Epithelial cell of proximal tubule (primary cell): ENCODE results near the gene FAM83C. TPM values are rescaled to one million over a fixed set of nuclear protein-coding genes. Genes with fewer than 3 reads are reported as not detected.

Experiments
- DNase-seq: peaks from one replicate; pipeline ENCODE4 v3.0.0-alpha.2; 2011; ENCODE audit warnings: low read depth
- H3K4me3 ChIP-seq: 2 replicates; pipeline ENCODE4 v1.5.1; 2011; ENCODE audit warnings: low read depth, mild to moderate bottlenecking, low read length
- total RNA-seq: library from RNA; depleted of rRNA; stranded (reverse); fragments of >200 nt; gene quantifications from 2 replicates; pipeline ENCODE4 v1.2.3, GENCODE V29; 2015
- TF ChIP-seq, protein P1 (sequence below): conservative IDR thresholded peaks from 2 replicates; pipeline ENCODE4 v1.5.1; 2012; ENCODE audit warnings: low read depth, mild to moderate bottlenecking, low read length

Gene FAM83C
- total RNA-seq, 1 donor from 2014 or later = not detected

- no peak for DNase-seq
- TF ChIP-seq, protein P1, sequence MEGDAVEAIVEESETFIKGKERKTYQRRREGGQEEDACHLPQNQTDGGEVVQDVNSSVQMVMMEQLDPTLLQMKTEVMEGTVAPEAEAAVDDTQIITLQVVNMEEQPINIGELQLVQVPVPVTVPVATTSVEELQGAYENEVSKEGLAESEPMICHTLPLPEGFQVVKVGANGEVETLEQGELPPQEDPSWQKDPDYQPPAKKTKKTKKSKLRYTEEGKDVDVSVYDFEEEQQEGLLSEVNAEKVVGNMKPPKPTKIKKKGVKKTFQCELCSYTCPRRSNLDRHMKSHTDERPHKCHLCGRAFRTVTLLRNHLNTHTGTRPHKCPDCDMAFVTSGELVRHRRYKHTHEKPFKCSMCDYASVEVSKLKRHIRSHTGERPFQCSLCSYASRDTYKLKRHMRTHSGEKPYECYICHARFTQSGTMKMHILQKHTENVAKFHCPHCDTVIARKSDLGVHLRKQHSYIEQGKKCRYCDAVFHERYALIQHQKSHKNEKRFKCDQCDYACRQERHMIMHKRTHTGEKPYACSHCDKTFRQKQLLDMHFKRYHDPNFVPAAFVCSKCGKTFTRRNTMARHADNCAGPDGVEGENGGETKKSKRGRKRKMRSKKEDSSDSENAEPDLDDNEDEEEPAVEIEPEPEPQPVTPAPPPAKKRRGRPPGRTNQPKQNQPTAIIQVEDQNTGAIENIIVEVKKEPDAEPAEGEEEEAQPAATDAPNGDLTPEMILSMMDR = no peak
- H3K4me3 ChIP-seq = no peak overlapping the region
These were observed 1.4 kb upstream of the FAM83C start for GRCh38 chr20:35293303-35294292.

DNA sequence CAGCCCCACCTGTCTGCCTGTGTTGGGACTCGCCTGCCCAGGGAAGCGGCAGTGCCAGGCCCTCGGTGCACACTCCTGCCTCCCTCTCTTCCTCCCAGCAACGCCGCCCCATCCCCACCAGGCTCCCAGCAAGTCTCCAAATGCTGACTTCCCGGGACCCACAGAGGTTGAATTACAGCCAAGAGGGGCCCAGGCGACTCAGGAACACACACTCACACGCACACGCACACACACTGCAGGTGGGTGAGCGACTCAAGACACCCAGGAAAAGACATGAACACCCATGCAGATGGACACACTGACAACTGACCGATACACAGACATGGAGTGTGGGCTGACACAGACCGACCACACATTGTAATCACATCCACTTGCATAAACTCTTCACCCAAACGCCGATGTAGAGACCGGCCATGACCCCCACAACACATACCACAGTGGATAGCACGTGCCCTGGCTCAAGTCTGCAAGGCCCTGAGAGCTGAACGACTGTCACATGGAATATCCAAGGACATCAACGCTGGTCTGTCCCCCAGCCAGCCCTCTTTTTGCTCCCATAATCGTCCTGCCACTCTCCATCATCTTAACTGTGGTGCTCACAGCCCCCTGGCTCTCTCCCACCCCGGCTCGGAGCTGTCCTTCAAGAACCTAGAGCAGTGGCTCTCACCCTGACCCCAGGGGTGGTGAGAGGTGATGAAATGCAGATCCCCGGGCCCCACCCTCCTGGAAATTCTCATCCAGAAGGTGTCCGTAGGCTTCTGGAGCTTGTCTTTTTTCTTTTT, 470 bp upstream of the FAM83C start:
- H3K4me3 ChIP-seq = no peak overlapping the region
- TF ChIP-seq, protein P1 = no peak
- no peak for DNase-seq

DNA sequence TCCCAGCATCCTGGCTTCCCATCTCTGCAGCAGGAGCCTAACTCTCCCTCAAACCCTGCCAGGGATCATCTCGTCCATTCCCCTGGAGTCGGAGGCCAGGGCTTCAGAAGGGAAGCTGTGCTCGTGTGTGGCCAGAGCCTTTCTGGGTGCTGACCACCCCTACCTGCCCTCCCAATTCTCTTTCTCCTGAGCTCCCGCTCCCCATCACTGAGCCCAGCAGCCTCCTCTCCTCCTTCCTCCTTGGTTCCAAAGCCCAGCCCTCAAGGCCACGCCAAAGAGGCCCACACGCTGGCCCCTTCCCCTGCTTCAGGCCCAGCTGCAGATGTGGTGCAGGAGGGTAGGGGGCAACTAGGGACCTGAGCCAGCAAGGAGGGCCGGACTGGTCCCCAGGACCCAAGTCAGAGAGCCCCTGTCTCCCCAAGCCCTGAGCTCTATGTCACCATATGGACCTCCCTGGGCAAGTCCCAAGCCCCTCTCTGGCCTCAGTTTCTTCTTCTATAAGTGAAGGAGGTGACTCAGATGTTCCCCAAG, 1.3 kb downstream of the FAM83C start:
- no peak for DNase-seq
- TF ChIP-seq, protein P1 = no peak
- no peak overlapping the region for H3K4me3 ChIP-seq

DNA sequence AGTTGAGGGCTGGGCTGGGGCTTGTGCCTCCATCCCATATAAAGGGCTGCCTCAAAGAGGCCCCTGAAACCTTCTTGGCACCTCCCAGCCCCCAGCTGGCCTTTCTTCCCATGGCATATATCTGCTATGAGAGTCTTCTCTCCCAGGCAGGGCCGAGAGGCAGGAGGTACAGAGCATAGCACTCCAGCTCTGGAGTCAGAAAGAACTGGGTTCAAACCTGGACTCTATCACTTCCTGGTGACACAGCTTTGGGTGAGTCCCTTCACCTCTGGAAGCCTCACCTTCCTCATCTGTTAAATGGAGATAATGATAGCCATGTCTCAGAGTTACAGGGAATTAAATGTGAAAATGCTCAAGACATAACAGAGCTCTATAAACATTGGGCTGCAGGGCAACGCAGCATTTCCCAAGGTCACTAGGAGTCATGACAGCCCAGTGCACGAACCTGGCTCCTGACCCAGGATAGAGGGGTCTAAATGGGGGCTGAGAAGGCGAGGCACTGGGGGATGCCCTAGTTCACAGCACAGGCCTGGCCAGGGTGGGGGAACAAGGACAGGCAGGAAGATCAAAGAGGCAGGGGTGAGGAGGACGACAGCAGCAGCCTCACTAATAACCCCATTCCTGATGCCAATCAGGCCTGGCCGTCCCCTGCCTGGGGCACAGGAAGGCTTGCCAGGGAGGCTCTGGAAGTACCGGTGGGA, 1.9 kb downstream of the FAM83C start:
- no peak overlapping the region for H3K4me3 ChIP-seq
- no peak for DNase-seq
- TF ChIP-seq, protein P1 = no peak

- TF ChIP-seq, protein P1 = no peak
- DNase-seq = no peak
- no peak overlapping the region for H3K4me3 ChIP-seq
These were observed 3.7 kb downstream of the FAM83C start for GRCh38 chr20:35288325-35289060.
